Neural progenitor cell (in vitro differentiated cells): ENCODE results near the gene CTTN. TPM values are rescaled to one million over a fixed set of nuclear protein-coding genes. Genes with fewer than 3 reads are reported as not detected.
"Not testable (repeated sequence)": the region's sequence is repeated elsewhere in the genome, so short reads cannot be mapped to it uniquely, and the experiment has no call there.

Experiments used
- DNase-seq: peaks from one replicate; pipeline ENCODE4 v3.0.0-alpha.2; 2016; ENCODE audit warnings: low spot score
- H2AFZ ChIP-seq: fragments of 200-600 bp; sonication (generic); replicated peaks from 2 replicates; pipeline ENCODE4 v1.6.1; 2016; ENCODE audit warnings: antibody characterized with exemption
- H3F3A ChIP-seq: fragments of 200-600 bp; sonication (generic); 2 replicates; pipeline ENCODE4 v1.6.1; 2016; ENCODE audit warnings: antibody characterized with exemption, low read depth
- H3K27ac ChIP-seq: fragments of 200-600 bp; sonication (generic); 2 replicates; pipeline ENCODE4 v1.5.1; 2016; ENCODE audit warnings: mild to moderate bottlenecking
- H3K27me3 ChIP-seq: fragments of 200-600 bp; sonication (generic); 2 replicates; pipeline ENCODE4 v1.6.1; 2016; ENCODE audit warnings: mild to moderate bottlenecking, moderate library complexity
- H3K36me3 ChIP-seq: fragments of 200-600 bp; sonication (generic); 2 replicates; pipeline ENCODE4 v1.5.1; 2016
- H3K4me1 ChIP-seq: fragments of 200-600 bp; sonication (generic); 2 replicates; pipeline ENCODE4 v1.6.1; 2016; ENCODE audit warnings: mixed run types
- H3K4me2 ChIP-seq: fragments of 200-600 bp; sonication (generic); 2 replicates; pipeline ENCODE4 v1.6.1; 2016
- H3K4me3 ChIP-seq: fragments of 200-600 bp; sonication (generic); 2 replicates; pipeline ENCODE4 v1.5.1; 2016
- H3K79me2 ChIP-seq: fragments of 200-600 bp; sonication (generic); 2 replicates; pipeline ENCODE4 v1.6.1; 2016; ENCODE audit warnings: low read depth
- H3K9ac ChIP-seq: fragments of 200-600 bp; sonication (generic); 2 replicates; pipeline ENCODE4 v1.6.1; 2016
- H3K9me3 ChIP-seq: fragments of 200-600 bp; sonication (generic); 2 replicates; pipeline ENCODE4 v1.5.1; 2016; ENCODE audit warnings: low read depth
- H4K20me1 ChIP-seq: fragments of 200-600 bp; sonication (generic); 2 replicates; pipeline ENCODE4 v1.6.1; 2016; ENCODE audit warnings: low read depth
- H3K27ac Mint-ChIP-seq: 3 replicates; pipeline ENCODE4 v1.8.0; 2021; ENCODE audit warnings: mixed read lengths
- H3K27me3 Mint-ChIP-seq: 2 replicates; pipeline ENCODE4 v1.8.0; 2022; ENCODE audit warnings: low read depth, mild to moderate bottlenecking, inconsistent platforms, moderate library complexity, mixed read lengths; ENCODE audit not compliant: insufficient read depth
- H3K36me3 Mint-ChIP-seq: 3 replicates; pipeline ENCODE4 v1.8.0; 2021; ENCODE audit warnings: mixed read lengths
- H3K4me1 Mint-ChIP-seq: 3 replicates; pipeline ENCODE4 v1.8.0; 2021; ENCODE audit warnings: mixed read lengths
- H3K4me3 Mint-ChIP-seq: 3 replicates; pipeline ENCODE4 v1.8.0; 2021; ENCODE audit warnings: mild to moderate bottlenecking, moderate library complexity, mixed read lengths
- H3K9me3 Mint-ChIP-seq: 3 replicates; pipeline ENCODE4 v1.8.0; 2020; ENCODE audit warnings: mixed read lengths
- CTCF ChIP-seq: fragments of 200-600 bp; sonication (generic); IDR thresholded peaks from 2 replicates; pipeline ENCODE4 v1.5.1; 2017; ENCODE audit warnings: antibody characterized with exemption, mild to moderate bottlenecking
- EZH2 ChIP-seq: fragments of 200-600 bp; sonication (generic); IDR thresholded peaks from 2 replicates; pipeline ENCODE4 v1.6.1; 2017; ENCODE audit warnings: antibody characterized with exemption, mild to moderate bottlenecking, moderate library complexity
- EZH2phosphoT487 ChIP-seq: fragments of 200-600 bp; sonication (generic); IDR thresholded peaks from 2 replicates; pipeline ENCODE4 v1.6.1; 2017; ENCODE audit warnings: antibody characterized with exemption
- total RNA-seq: library from RNA; depleted of rRNA; stranded (reverse); fragments of >200 nt; gene quantifications from 2 replicates; pipeline ENCODE4 v1.2.3, GENCODE V29; 2015; ENCODE audit warnings: low replicate concordance

CTTN gene
- total RNA-seq, 1 donor from 2014 or later = 200 TPM

GRCh38 chr11:70445605-70446004 lies 47.3 kb downstream of the CTTN start:
- Histone ChIP-seq H4K20me1 (no peaks in the 10 kb centered on the region), H3K4me2 (no peak overlapping the region), H3K27me3 (no peaks in the 10 kb centered on the region), H3K4me1 (no peaks in the 10 kb centered on the region), H3K27ac (no peak overlapping the region), H3K9ac (no peak overlapping the region), H3K79me2 (no peaks in the 10 kb centered on the region), H3K9me3 (peaks cover 5% of the 10 kb centered on the region), H3K36me3 (no peaks in the 10 kb centered on the region), H3F3A (no peaks in the 10 kb centered on the region), H2AFZ (no peak overlapping the region), H3K4me3 (no peak overlapping the region)
- TF ChIP-seq CTCF (no peak), EZH2 (no peak), EZH2phosphoT487 (no peak)
- H3K27ac Mint-ChIP-seq = no peak overlapping the region
- peaks cover 23% of the 10 kb centered on the region for H3K9me3 Mint-ChIP-seq
- peaks cover 10% of the 10 kb centered on the region for H3K4me1 Mint-ChIP-seq
- DNase-seq = no peak
- H3K27me3 Mint-ChIP-seq = peaks cover 8% of the 10 kb centered on the region
- H3K36me3 Mint-ChIP-seq = peaks cover 3% of the 10 kb centered on the region
- no peak overlapping the region for H3K4me3 Mint-ChIP-seq

GRCh38 chr11:70448983-70449567 lies 50.7 kb downstream of the CTTN start:
- peaks cover 4% of the 10 kb centered on the region for H3K4me1 Mint-ChIP-seq

GRCh38 chr11:70454197-70454767 lies 56.0 kb downstream of the CTTN start:
- H3K27ac Mint-ChIP-seq = no peak overlapping the region
- peaks cover 19% of the 10 kb centered on the region for H3K9me3 Mint-ChIP-seq
- peaks cover 2% of the 10 kb centered on the region for H3K9me3 ChIP-seq
- no peaks in the 10 kb centered on the region for H3F3A ChIP-seq
- no peaks in the 10 kb centered on the region for H3K27me3 ChIP-seq
- peak overlapping the region; percentile 42 for H2AFZ ChIP-seq
- no peak for TF ChIP-seq EZH2phosphoT487
- no peak for TF ChIP-seq CTCF
- peaks cover 13% of the 10 kb centered on the region for H3K4me1 Mint-ChIP-seq
- no peak overlapping the region for H3K4me3 Mint-ChIP-seq
- H3K4me3 ChIP-seq = no peak overlapping the region
- H3K36me3 ChIP-seq = no peaks in the 10 kb centered on the region
- H3K4me1 ChIP-seq = peaks cover 12% of the 10 kb centered on the region
- H3K9ac ChIP-seq = no peak overlapping the region
- no peak overlapping the region for H3K27ac ChIP-seq
- H3K79me2 ChIP-seq = no peaks in the 10 kb centered on the region
- H3K36me3 Mint-ChIP-seq = no peaks in the 10 kb centered on the region
- peaks cover 2% of the 10 kb centered on the region for H3K27me3 Mint-ChIP-seq
- H4K20me1 ChIP-seq = no peaks in the 10 kb centered on the region
- no peak overlapping the region for H3K4me2 ChIP-seq
- DNase-seq = no peak

More at GRCh38 chr11:70448983-70449567, 50.7 kb downstream of the CTTN start:
- H3F3A ChIP-seq = no peaks in the 10 kb centered on the region
- H3K27me3 ChIP-seq = no peaks in the 10 kb centered on the region
- H3K4me1 ChIP-seq = no peaks in the 10 kb centered on the region
- H3K36me3 Mint-ChIP-seq = peaks cover 3% of the 10 kb centered on the region
- no peaks in the 10 kb centered on the region for H4K20me1 ChIP-seq
- no peak overlapping the region for H3K4me2 ChIP-seq
- peaks cover 5% of the 10 kb centered on the region for H3K9me3 ChIP-seq
- H3K4me3 ChIP-seq = no peak overlapping the region
- H2AFZ ChIP-seq = no peak overlapping the region
- no peak overlapping the region for H3K27ac ChIP-seq
- no peak overlapping the region for H3K27ac Mint-ChIP-seq
- TF ChIP-seq EZH2phosphoT487 = no peak
- peak; percentile 68 for TF ChIP-seq CTCF
- no peak for TF ChIP-seq EZH2
- DNase-seq = no peak
- H3K9me3 Mint-ChIP-seq = peaks cover 29% of the 10 kb centered on the region
- H3K36me3 ChIP-seq = no peaks in the 10 kb centered on the region
- H3K27me3 Mint-ChIP-seq = peaks cover 5% of the 10 kb centered on the region
- H3K79me2 ChIP-seq = no peaks in the 10 kb centered on the region
- no peak overlapping the region for H3K4me3 Mint-ChIP-seq
- H3K9ac ChIP-seq = no peak overlapping the region

GRCh38 chr11:70454811-70455210 lies 56.5 kb downstream of the CTTN start:
- H3K4me1 ChIP-seq = peaks cover 12% of the 10 kb centered on the region
- H3K27ac Mint-ChIP-seq, H3F3A ChIP-seq, DNase-seq, H3K9me3 ChIP-seq, H3K36me3 ChIP-seq, H3K4me2 ChIP-seq, H3K4me3 Mint-ChIP-seq, H3K27ac ChIP-seq, H3K4me3 ChIP-seq, H2AFZ ChIP-seq, H3K36me3 Mint-ChIP-seq, H3K27me3 ChIP-seq, H4K20me1 ChIP-seq, H3K79me2 ChIP-seq, H3K27me3 Mint-ChIP-seq, H3K9ac ChIP-seq: not testable (repeated sequence)
- H3K4me1 Mint-ChIP-seq = peaks cover 13% of the 10 kb centered on the region
- peaks cover 14% of the 10 kb centered on the region for H3K9me3 Mint-ChIP-seq
